Activated CD4-positive, alpha-beta T cell treated with anti-CD3 and anti-CD28 coated beads, Interleukin-10, Interleukin-2, amounts not matched to agents 100 ng/mL and 50 ng/mL, durations not matched to agents 16 hours and 8 hours (primary cell): ENCODE data around the gene USP28.
A peak's percentile ranks its signal among the peaks of the same experiment; 100 is the strongest.
"Not testable (repeated sequence)": the region's sequence is repeated elsewhere in the genome, so short reads cannot be mapped to it uniquely, and the experiment has no call there.

ENCODE experiments used
- DNase-seq: peaks from one replicate; pipeline ENCODE4 v3.0.0-alpha.2; 2020

USP28 gene

GRCh38 chr11:113875234-113876073, at the start of gene USP28:
Gene USP28 (minus strand): TSS chr11:113875572. CDS start chr11:113875501, 71 bp downstream.
- peak; percentile 95 for DNase-seq

- no peak for DNase-seq
Measured at GRCh38 chr11:113923572-113923971, 48.2 kb upstream of the USP28 start.

GRCh38 chr11:113911491-113911890, 36.1 kb upstream of the USP28 start:
- not testable (repeated sequence) for DNase-seq

GRCh38 chr11:113908098-113908497, 32.7 kb upstream of the USP28 start:
- no peak for DNase-seq

- DNase-seq: peak; percentile 4
Measured at GRCh38 chr11:113907681-113908080, 32.3 kb upstream of the USP28 start.

GRCh38 chr11:113907152-113907551, 31.8 kb upstream of the USP28 start:
- DNase-seq: no peak

GRCh38 chr11:113906516-113906915, 31.1 kb upstream of the USP28 start:
- no peak for DNase-seq

GRCh38 chr11:113906038-113906437, 30.7 kb upstream of the USP28 start:
- no peak for DNase-seq

GRCh38 chr11:113904379-113905101, 29.2 kb upstream of the USP28 start, which contains the start of gene HTR3B:
Gene HTR3B (plus strand): TSS chr11:113904796. CDS start chr11:113904934, 138 bp downstream.
- no peak for DNase-seq

GRCh38 chr11:113901141-113901540, 25.8 kb upstream of the USP28 start:
- no peak for DNase-seq

- peak; percentile 44 for DNase-seq
Measured at GRCh38 chr11:113896156-113896879, 20.9 kb upstream of the USP28 start.

GRCh38 chr11:113895367-113896155, 20.2 kb upstream of the USP28 start:
- no peak for DNase-seq

- DNase-seq: no peak
Measured at GRCh38 chr11:113894421-113894996, 19.1 kb upstream of the USP28 start.

GRCh38 chr11:113888848-113889247, 13.5 kb upstream of the USP28 start:
- no peak for DNase-seq

GRCh38 chr11:113885897-113886296, 10.5 kb upstream of the USP28 start:
- DNase-seq: no peak

GRCh38 chr11:113884361-113884836, 9.0 kb upstream of the USP28 start:
- no peak for DNase-seq

GRCh38 chr11:113881856-113882255, 6.5 kb upstream of the USP28 start:
- DNase-seq: no peak

- no peak for DNase-seq
Measured at GRCh38 chr11:113880971-113881370, 5.6 kb upstream of the USP28 start.

- DNase-seq: not testable (repeated sequence)
Measured at GRCh38 chr11:113879446-113879845, 4.1 kb upstream of the USP28 start.

GRCh38 chr11:113877670-113878055, 2.3 kb upstream of the USP28 start:
- no peak for DNase-seq

GRCh38 chr11:113876798-113877669, 1.7 kb upstream of the USP28 start:
- no peak for DNase-seq
